ENCODE data around the gene CNBD2.
A peak's percentile ranks its signal among the peaks of the same experiment; 100 is the strongest.
"Not testable (repeated sequence)": the region's sequence is repeated elsewhere in the genome, so short reads cannot be mapped to it uniquely, and the experiment has no call there.

Gene CNBD2

DNA sequence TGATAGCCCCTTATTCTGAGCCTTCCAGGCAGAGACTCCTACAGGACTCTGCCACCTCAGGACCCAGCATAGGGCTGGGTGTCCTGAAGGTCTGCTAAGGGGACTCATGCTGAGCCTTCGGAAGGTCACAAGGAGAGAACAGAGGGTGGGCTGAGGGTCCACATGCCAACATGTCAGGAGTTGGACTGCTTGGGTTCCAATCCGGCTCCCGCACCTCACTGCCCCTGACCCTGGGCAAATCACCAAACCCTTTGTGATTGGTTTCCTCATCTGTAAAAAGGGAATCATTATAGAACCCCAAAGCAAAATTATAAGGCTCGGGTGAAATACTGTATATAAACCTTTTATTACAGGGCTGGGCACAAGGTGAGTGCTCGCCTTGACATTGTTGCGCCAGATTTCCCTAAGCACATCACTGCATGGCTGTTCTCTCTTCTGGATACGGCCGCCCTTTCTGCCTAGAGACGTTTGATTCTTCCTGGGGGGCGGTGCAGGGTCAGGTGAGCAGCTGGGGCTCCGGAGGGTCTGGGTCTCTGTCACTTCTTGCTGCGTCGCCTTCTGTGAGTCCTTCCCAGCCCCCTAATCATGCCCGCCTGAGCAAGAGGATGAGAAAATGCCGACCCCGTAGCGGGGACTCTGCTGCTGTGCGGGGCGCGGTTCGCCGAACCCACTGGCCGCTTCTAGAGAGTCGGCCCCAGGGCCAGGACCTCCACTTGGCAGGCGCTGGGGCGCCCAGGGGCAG is 95.7 kb downstream of the CNBD2 start:
- DNase-seq (ENCODE audit: low spot score) = no peak

DNA sequence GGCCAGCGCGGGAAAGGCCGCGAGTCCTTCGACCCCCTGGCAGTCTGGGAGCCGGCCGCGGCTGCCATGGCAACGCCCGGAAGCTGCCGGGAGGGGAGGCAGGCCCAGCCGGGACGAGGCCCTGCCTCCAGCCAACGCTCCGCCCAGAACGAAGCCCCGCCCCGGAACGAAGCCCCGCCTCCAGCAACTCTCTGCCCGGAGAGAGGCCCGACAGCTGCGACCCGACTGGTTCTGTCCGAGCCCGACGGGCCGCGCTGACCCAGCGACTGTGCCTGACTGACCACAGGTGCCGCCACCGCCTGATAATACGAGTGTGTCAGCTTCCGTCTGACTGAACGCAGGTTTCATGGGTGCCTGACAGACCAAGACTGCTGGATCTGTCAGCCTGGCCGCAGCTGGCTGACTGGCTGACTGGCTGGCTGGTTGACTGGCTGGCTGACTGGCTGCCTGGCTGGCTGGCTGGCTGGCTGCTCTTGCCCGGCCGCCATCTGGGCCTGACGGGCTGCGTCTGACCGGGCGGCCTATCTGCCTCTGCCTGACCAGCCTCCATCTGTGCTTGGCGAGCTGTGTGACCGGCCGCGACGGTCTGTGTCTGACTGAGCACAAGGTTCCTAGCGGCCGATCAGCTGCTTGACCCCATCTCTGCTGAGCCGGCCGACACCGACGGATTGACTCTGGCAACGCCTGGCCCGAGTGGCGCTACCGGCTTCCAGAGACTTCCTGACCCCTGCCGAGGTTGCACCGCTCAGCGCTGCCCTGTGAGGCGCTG is 96.5 kb downstream of the CNBD2 start:
- DNase-seq (ENCODE audit: low spot score) = peak; percentile 98

DNA sequence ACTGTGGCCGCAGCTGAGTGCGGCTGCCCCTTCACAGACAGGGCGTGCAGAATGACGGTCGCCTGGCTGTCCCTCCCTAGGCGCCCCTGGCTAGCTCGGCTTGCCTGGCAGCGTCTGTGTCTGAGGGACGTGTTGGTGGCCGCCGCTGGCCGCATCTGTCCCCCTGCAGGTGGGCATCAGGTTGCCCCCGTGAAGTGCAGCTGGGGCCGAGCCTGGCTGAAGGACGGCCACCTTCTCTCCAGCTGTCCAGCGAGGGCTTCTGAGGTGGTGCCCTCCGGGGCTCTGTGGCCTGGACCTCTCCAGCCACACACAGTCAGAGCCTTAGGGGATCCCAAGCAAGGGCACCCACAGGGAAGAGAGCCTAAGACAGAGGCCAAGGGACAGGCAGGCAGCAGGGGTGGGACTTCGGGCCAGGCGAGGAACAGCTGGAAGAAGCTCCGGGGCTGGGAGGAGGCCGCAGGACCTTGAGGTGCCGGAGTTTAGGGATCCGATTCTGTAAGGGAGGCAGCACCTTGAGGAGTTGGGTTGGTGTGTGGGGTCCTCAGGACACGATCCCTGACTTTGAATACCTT is 97.1 kb downstream of the CNBD2 start:
- DNase-seq (ENCODE audit: low spot score) = no peak

DNA sequence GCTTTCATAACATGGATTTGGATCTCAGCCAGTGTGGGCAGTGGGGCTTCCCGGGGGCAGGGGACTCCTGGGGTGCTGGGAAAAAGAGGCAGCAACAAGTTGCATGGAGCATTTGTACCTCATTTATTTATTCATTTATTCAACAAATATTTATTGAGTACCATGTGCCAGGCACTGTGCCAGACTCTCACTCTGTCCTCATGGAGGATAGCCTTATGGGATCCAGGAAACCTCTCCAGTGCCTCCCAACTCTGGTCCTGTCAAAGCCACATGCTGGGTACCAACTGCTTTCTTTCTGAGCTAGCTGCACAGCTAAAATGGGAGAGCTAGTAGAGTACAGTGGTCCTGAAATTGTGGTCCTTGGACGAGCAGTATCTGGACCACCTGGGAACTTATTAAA is 98.4 kb downstream of the CNBD2 start:
- no peak for DNase-seq (ENCODE audit: low spot score)

DNA sequence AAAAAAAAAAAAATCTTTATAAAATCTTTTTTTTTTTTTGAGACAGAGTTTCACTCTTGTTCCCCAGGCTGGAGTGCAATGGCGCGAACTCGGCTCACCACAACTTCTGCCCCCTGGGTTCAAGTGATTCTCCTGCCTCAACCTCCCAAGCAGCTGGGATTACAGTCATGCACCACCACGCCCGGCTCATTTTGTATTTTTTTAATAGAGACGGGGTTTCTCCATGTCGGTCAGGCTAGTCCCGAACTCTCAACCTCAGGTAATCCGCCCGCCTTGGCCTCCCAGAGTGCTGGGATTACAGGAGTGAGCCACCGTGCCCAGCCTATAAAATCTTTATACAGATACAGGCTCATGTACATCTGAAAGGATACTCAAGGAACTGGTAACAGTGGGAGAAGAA is 100.1 kb downstream of the CNBD2 start:
- DNase-seq (ENCODE audit: low spot score) = not testable (repeated sequence)

DNA sequence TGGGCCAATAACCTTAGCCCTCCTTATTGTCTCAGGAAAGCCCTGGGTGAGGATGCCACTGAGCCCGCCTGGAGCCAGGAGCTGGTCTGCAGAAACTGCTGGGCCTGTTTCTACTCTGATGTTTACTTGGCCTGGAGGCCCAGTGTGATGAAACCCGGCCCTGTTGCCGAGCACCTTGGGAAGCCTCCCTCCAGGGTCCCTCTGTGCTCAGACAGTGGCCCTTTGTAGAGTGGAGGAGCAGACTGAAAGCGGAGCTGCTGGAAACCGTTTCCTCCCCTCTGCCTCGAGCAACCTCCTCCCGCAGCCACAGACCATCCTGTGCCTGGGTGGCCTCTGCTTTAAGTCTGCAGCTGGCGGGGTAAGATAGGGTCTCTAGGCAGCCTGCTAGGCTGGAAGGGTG is 102.1 kb downstream of the CNBD2 start:
- DNase-seq (ENCODE audit: low spot score) = no peak

DNA sequence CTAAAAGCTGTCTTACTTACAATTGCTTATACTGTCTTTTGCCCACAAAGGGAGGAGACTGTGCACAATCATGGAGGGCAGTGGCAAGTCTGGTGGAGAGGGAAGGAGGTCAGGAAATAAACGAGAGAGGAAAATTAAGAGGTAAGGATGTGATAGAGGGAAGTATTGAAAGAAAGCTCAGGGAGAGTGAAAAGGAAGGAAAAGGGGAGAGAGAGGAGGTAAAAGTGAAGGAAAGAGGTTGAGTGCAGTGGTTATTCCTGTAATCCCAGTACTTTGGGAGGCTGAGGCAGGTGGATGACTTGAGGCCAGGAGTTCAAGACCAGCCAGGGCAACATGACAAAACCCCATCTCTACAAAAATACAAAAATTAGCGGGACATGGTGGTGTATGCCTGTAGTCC is 103.5 kb downstream of the CNBD2 start:
- no peak for DNase-seq (ENCODE audit: low spot score)

DNA sequence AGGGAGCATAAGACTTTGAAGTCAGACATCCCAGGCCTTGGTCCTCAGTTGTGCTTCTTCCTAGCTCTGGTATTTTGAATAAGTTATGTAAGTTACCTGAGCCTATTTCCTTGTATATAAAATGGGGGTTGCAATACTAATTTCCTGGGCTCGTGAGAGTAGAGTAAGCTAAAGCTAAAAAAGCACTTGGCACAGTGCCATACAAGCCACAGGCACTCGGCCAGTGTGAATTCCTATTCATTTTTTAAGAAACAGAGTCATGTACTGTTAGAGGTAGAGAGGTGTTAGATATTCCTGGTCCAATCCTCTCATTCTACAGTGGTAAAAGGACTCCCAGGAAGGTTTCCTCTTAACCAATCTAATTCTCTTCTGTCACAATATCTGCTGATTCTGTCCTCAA is 106.6 kb downstream of the CNBD2 start:
- DNase-seq (ENCODE audit: low spot score) = no peak

DNA sequence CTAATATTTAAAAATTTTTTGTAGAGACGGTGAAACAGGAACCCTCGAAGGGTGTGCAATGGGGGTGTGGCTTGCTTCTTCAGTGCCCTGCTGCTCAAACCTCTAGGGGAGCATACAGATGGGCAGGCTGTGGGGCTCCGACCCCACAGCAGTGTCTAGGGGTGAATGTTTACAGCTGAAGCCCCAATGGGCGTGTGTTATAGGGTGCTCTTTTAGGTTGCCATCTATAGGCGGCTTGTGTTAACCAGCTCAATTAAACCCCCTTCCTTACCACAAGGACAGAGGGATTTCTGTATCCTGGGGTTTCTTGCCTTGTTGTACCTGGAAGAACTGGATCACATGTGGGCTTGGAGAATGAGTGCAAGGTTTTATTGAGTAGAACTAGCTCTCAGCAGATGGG is 109.4 kb downstream of the CNBD2 start:
- DNase-seq (ENCODE audit: low spot score) = not testable (repeated sequence)

DNA sequence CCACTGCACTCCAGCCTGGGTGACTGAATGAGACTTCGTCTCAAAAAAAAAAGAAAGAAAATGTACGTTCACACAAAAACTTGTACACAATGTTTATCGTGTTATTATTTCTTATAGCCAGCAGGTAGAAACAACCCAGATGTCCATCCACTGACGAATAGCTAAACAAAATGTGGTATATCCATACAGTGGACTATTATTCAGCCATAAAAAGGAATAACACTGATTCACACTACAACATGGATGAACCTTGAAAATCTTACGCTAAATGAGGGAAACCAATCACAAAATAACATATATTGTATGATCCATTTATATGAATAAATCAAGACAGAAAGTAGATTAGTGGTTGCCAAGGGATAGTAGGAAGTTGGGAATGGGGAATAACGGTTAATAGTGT is 111.1 kb downstream of the CNBD2 start:
- DNase-seq (ENCODE audit: low spot score) = no peak

DNA sequence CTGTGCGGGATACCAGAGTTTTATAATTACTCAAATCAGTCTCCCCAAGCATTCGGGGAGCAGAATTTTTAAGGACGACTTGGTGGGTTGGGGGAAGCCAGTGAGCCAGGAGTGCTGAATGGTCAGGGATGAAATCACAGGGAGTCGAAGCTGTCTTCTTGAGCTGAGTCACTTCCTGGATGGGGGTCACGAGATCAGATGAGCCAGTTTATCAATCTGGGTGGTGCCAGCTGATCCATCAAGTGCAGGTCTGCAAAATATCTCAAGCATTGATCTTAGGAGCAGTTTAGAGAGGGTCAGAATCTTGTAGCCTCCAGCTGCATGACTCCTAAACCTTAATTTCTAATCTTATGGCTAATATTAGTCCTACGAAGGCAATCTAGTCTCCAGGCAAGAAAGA is 111.6 kb downstream of the CNBD2 start:
- not testable (repeated sequence) for DNase-seq (ENCODE audit: low spot score)

Measured in left forelimb (tissue), 1 donor.